ENCODE data around the gene PKP3.
A peak's percentile ranks its signal among the peaks of the same experiment; 100 is the strongest.
"Not testable (repeated sequence)": the region's sequence is repeated elsewhere in the genome, so short reads cannot be mapped to it uniquely, and the experiment has no call there.

Gene PKP3

GRCh38 chr11:394034-394857, at the start of gene PKP3:
TSS of gene PKP3 (plus strand) at chr11:394209. CDS start at chr11:394293, 84 bp downstream.
- no peak for DNase-seq

GRCh38 chr11:344836-345578, 49.0 kb upstream of the PKP3 start:
- DNase-seq: no peak

GRCh38 chr11:346529-346928, 47.5 kb upstream of the PKP3 start:
- no peak for DNase-seq

GRCh38 chr11:349270-349954, 44.6 kb upstream of the PKP3 start:
- DNase-seq: not testable (repeated sequence)

GRCh38 chr11:350033-350722, 43.8 kb upstream of the PKP3 start:
- DNase-seq: not testable (repeated sequence)

- DNase-seq: no peak
These were observed 43.2 kb upstream of the PKP3 start for GRCh38 chr11:350723-351255.

- DNase-seq: no peak
These were observed 42.6 kb upstream of the PKP3 start for GRCh38 chr11:351411-351810.

- no peak for DNase-seq
These were observed 41.5 kb upstream of the PKP3 start for GRCh38 chr11:352456-353031.

GRCh38 chr11:353179-353873, 40.7 kb upstream of the PKP3 start:
- DNase-seq: no peak

- peak; percentile 85 for DNase-seq
These were observed 38.2 kb upstream of the PKP3 start for GRCh38 chr11:355581-356458.

GRCh38 chr11:356610-357009, 37.4 kb upstream of the PKP3 start:
- no peak for DNase-seq

- DNase-seq: no peak
These were observed 36.4 kb upstream of the PKP3 start for GRCh38 chr11:357582-357981.

- no peak for DNase-seq
These were observed 35.7 kb upstream of the PKP3 start for GRCh38 chr11:358129-358800.

- DNase-seq: no peak
These were observed 34.8 kb upstream of the PKP3 start for GRCh38 chr11:359181-359714.

GRCh38 chr11:360326-361280, 33.4 kb upstream of the PKP3 start:
- DNase-seq: no peak

- DNase-seq: no peak
These were observed 31.2 kb upstream of the PKP3 start for GRCh38 chr11:362642-363442.

- DNase-seq: not testable (repeated sequence)
These were observed 30.6 kb upstream of the PKP3 start for GRCh38 chr11:363443-363805.
